ENCODE measurements around the gene DENND10.

- TF ChIP-seq EZH2 (IDR thresholded peaks at IDR 0.05) (no peak), POLR2AphosphoS5 (IDR thresholded peaks at IDR 0.05; ENCODE audit: borderline replicate concordance, low read depth, low read length) (no peak; the same call in 1 of the 2 replicates), FOXP2 (optimal IDR thresholded peaks at IDR 0.05; ENCODE audit: control extremely low read depth, extremely low read length, insufficient read depth) (no peak)
Observed at GRCh38 chr10:119166118-119166500, 62.2 kb downstream of the DENND10 start.
